Neural progenitor cell (in vitro differentiated cells): ENCODE measurements around the gene RDX. TPM values are rescaled to one million over a fixed set of nuclear protein-coding genes. Genes with fewer than 3 reads are reported as not detected.

ENCODE experiments used
- DNase-seq: peaks from one replicate; pipeline ENCODE4 v3.0.0-alpha.2; 2016; ENCODE audit warnings: low spot score
- H2AFZ ChIP-seq: fragments of 200-600 bp; sonication (generic); replicated peaks from 2 replicates; pipeline ENCODE4 v1.6.1; 2016; ENCODE audit warnings: antibody characterized with exemption
- H3F3A ChIP-seq: fragments of 200-600 bp; sonication (generic); 2 replicates; pipeline ENCODE4 v1.6.1; 2016; ENCODE audit warnings: antibody characterized with exemption, low read depth
- H3K27ac ChIP-seq: fragments of 200-600 bp; sonication (generic); 2 replicates; pipeline ENCODE4 v1.5.1; 2016; ENCODE audit warnings: mild to moderate bottlenecking
- H3K27me3 ChIP-seq: fragments of 200-600 bp; sonication (generic); 2 replicates; pipeline ENCODE4 v1.6.1; 2016; ENCODE audit warnings: mild to moderate bottlenecking, moderate library complexity
- H3K36me3 ChIP-seq: fragments of 200-600 bp; sonication (generic); 2 replicates; pipeline ENCODE4 v1.5.1; 2016
- H3K4me1 ChIP-seq: fragments of 200-600 bp; sonication (generic); 2 replicates; pipeline ENCODE4 v1.6.1; 2016; ENCODE audit warnings: mixed run types
- H3K4me2 ChIP-seq: fragments of 200-600 bp; sonication (generic); 2 replicates; pipeline ENCODE4 v1.6.1; 2016
- H3K4me3 ChIP-seq: fragments of 200-600 bp; sonication (generic); 2 replicates; pipeline ENCODE4 v1.5.1; 2016
- H3K79me2 ChIP-seq: fragments of 200-600 bp; sonication (generic); 2 replicates; pipeline ENCODE4 v1.6.1; 2016; ENCODE audit warnings: low read depth
- H3K9ac ChIP-seq: fragments of 200-600 bp; sonication (generic); 2 replicates; pipeline ENCODE4 v1.6.1; 2016
- H3K9me3 ChIP-seq: fragments of 200-600 bp; sonication (generic); 2 replicates; pipeline ENCODE4 v1.5.1; 2016; ENCODE audit warnings: low read depth
- H4K20me1 ChIP-seq: fragments of 200-600 bp; sonication (generic); 2 replicates; pipeline ENCODE4 v1.6.1; 2016; ENCODE audit warnings: low read depth
- H3K27ac Mint-ChIP-seq: 3 replicates; pipeline ENCODE4 v1.8.0; 2021; ENCODE audit warnings: mixed read lengths
- H3K27me3 Mint-ChIP-seq: 2 replicates; pipeline ENCODE4 v1.8.0; 2022; ENCODE audit warnings: low read depth, mild to moderate bottlenecking, inconsistent platforms, moderate library complexity, mixed read lengths; ENCODE audit not compliant: insufficient read depth
- H3K36me3 Mint-ChIP-seq: 3 replicates; pipeline ENCODE4 v1.8.0; 2021; ENCODE audit warnings: mixed read lengths
- H3K4me1 Mint-ChIP-seq: 3 replicates; pipeline ENCODE4 v1.8.0; 2021; ENCODE audit warnings: mixed read lengths
- H3K4me3 Mint-ChIP-seq: 3 replicates; pipeline ENCODE4 v1.8.0; 2021; ENCODE audit warnings: mild to moderate bottlenecking, moderate library complexity, mixed read lengths
- H3K9me3 Mint-ChIP-seq: 3 replicates; pipeline ENCODE4 v1.8.0; 2020; ENCODE audit warnings: mixed read lengths
- EZH2 ChIP-seq: fragments of 200-600 bp; sonication (generic); IDR thresholded peaks from 2 replicates; pipeline ENCODE4 v1.6.1; 2017; ENCODE audit warnings: antibody characterized with exemption, mild to moderate bottlenecking, moderate library complexity
- EZH2phosphoT487 ChIP-seq: fragments of 200-600 bp; sonication (generic); IDR thresholded peaks from 2 replicates; pipeline ENCODE4 v1.6.1; 2017; ENCODE audit warnings: antibody characterized with exemption
- total RNA-seq: library from RNA; depleted of rRNA; stranded (reverse); fragments of >200 nt; gene quantifications from 2 replicates; pipeline ENCODE4 v1.2.3, GENCODE V29; 2015; ENCODE audit warnings: low replicate concordance
- TF ChIP-seq, protein P1 (sequence below): fragments of 200-600 bp; sonication (generic); IDR thresholded peaks from 2 replicates; pipeline ENCODE4 v1.5.1; 2017; ENCODE audit warnings: antibody characterized with exemption, mild to moderate bottlenecking

Gene RDX
- total RNA-seq, 1 donor from 2014 or later = 199 TPM

DNA sequence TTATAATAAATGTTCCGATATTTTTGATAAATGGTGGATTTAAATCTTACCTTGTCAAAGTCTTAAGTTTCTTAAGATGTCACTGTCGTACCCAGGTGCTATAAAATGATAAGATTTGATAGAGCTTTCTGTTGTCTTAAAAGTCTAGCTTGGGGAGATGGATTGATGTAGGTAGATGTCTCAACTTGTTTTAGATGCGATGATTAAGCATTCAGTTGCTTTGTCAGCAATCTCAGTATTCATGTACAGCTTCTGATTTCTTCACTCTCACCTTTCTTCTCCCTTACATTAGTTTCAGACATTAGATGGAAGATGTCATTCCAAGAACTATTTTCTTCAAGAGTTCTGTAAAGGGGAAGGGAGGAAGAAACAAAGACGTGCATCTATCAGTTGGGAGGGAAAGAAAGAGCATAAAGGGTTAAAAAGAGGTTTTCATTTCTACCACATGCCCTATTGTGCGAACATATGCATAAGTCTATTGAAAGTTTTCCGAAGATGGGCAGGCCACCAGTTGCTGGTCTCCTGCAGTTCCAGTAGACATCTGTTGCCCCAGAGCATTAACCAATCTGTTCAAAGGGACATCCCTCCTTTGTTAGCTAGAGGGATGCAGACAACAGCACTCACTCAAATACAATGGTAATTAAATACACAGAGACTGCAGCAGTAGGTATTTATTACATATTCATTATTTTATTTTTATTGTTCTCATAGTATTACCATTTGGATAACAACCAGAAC is 164.9 kb downstream of the RDX start:
- Histone ChIP-seq H4K20me1 (peaks cover 32% of the 10 kb centered on the region), H3K9me3 (no peaks in the 10 kb centered on the region), H3K27ac (peak overlapping the region; percentile 68), H3K4me3 (peak overlapping the region; percentile 56), H3K36me3 (no peaks in the 10 kb centered on the region), H3K4me1 (peaks cover 63% of the 10 kb centered on the region), H2AFZ (no peak overlapping the region), H3K4me2 (peak overlapping the region; percentile 75), H3K27me3 (no peaks in the 10 kb centered on the region), H3F3A (peaks cover 55% of the 10 kb centered on the region), H3K9ac (no peak overlapping the region), H3K79me2 (peaks cover 74% of the 10 kb centered on the region)
- H3K27ac Mint-ChIP-seq = peak overlapping the region; percentile 96
- peaks cover 69% of the 10 kb centered on the region for H3K4me1 Mint-ChIP-seq
- no peak for TF ChIP-seq EZH2phosphoT487
- TF ChIP-seq EZH2 = no peak
- TF ChIP-seq, protein P1, sequence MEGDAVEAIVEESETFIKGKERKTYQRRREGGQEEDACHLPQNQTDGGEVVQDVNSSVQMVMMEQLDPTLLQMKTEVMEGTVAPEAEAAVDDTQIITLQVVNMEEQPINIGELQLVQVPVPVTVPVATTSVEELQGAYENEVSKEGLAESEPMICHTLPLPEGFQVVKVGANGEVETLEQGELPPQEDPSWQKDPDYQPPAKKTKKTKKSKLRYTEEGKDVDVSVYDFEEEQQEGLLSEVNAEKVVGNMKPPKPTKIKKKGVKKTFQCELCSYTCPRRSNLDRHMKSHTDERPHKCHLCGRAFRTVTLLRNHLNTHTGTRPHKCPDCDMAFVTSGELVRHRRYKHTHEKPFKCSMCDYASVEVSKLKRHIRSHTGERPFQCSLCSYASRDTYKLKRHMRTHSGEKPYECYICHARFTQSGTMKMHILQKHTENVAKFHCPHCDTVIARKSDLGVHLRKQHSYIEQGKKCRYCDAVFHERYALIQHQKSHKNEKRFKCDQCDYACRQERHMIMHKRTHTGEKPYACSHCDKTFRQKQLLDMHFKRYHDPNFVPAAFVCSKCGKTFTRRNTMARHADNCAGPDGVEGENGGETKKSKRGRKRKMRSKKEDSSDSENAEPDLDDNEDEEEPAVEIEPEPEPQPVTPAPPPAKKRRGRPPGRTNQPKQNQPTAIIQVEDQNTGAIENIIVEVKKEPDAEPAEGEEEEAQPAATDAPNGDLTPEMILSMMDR = no peak
- peaks cover 7% of the 10 kb centered on the region for H3K9me3 Mint-ChIP-seq
- no peaks in the 10 kb centered on the region for H3K27me3 Mint-ChIP-seq
- peak; percentile 58 for DNase-seq
- H3K4me3 Mint-ChIP-seq = peak overlapping the region; percentile 88
- peaks cover 12% of the 10 kb centered on the region for H3K36me3 Mint-ChIP-seq

DNA sequence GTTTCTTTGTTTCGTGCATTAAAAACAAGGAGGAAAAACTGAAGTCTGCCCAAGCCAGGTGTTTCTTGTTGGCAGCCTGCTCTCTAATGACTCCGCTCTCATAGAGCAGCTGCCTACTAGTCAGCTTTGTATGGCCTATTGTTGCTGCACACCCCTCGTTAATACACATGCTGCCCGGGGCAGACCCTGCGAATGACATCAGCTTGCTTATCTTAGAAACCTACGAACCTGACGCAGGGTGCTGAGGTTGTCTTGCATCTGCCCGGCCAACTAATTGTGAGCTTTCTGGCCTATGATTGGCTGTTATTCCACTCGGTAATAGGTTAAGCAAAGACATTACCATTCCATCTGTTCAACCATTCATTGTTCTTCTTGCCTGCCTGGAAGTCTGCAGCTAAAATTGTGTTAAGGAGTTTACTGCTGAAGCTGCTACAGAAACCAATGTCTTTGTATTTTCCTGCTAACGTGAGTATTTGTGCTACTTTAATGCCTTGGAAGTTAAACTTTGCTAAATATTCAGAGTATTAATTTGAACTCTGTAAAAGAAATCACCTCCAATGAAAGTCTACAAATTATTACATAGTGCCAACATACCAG is 165.7 kb downstream of the RDX start:
- Histone ChIP-seq H3K4me3 (peak overlapping the region; percentile 56), H3K27ac (peak overlapping the region; percentile 68), H4K20me1 (peaks cover 23% of the 10 kb centered on the region), H3K36me3 (no peaks in the 10 kb centered on the region), H2AFZ (no peak overlapping the region), H3F3A (peaks cover 55% of the 10 kb centered on the region), H3K27me3 (peaks cover 3% of the 10 kb centered on the region), H3K79me2 (peaks cover 66% of the 10 kb centered on the region), H3K9me3 (no peaks in the 10 kb centered on the region), H3K9ac (no peak overlapping the region), H3K4me2 (peak overlapping the region; percentile 75), H3K4me1 (peaks cover 64% of the 10 kb centered on the region)
- TF ChIP-seq, protein P1 = no peak
- TF ChIP-seq EZH2 (no peak), EZH2phosphoT487 (no peak)
- peak overlapping the region; percentile 88 for H3K4me3 Mint-ChIP-seq
- peaks cover 69% of the 10 kb centered on the region for H3K4me1 Mint-ChIP-seq
- no peaks in the 10 kb centered on the region for H3K27me3 Mint-ChIP-seq
- peaks cover 2% of the 10 kb centered on the region for H3K9me3 Mint-ChIP-seq
- peak overlapping the region; percentile 83 for H3K27ac Mint-ChIP-seq
- DNase-seq = peak; percentile 93
- peaks cover 5% of the 10 kb centered on the region for H3K36me3 Mint-ChIP-seq

DNA sequence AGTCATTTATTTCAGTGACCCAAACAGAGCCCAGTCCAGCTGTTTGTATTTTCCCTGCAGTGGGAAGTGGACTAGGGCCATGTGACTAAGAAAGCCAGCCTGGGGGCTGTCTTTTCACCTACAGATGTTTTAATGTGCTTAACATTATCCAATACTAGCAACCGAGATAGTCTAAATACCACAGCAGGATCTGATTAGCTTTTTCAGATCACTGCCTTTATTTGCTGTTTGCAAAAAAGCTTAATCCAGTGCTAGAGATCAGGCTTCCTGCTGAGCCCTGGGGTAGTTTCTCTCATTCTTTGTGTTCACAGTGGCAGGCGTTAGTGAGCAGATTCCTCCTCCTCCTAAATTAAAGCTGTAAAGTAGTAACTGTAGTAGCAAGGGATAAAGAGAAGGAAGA is 168.3 kb downstream of the RDX start:
- H3K79me2 ChIP-seq = peaks cover 41% of the 10 kb centered on the region
- H3F3A ChIP-seq = peaks cover 48% of the 10 kb centered on the region
- Mint-ChIP-seq H3K4me1 (peaks cover 59% of the 10 kb centered on the region), H3K36me3 (peaks cover 14% of the 10 kb centered on the region), H3K27ac (peak overlapping the region; percentile 87), H3K27me3 (peaks cover 2% of the 10 kb centered on the region), H3K9me3 (peaks cover 9% of the 10 kb centered on the region), H3K4me3 (peak overlapping the region; percentile 42)
- TF ChIP-seq EZH2phosphoT487 (peak; percentile 100), EZH2 (no peak)
- H3K9me3 ChIP-seq = no peaks in the 10 kb centered on the region
- H3K4me3 ChIP-seq = peak overlapping the region; percentile 28
- peaks cover 62% of the 10 kb centered on the region for H3K4me1 ChIP-seq
- peak; percentile 93 for DNase-seq
- no peaks in the 10 kb centered on the region for H3K36me3 ChIP-seq
- H3K4me2 ChIP-seq = peak overlapping the region; percentile 75
- no peak overlapping the region for H3K9ac ChIP-seq
- H3K27ac ChIP-seq = no peak overlapping the region
- H3K27me3 ChIP-seq = peaks cover 3% of the 10 kb centered on the region
- peaks cover 3% of the 10 kb centered on the region for H4K20me1 ChIP-seq
- no peak overlapping the region for H2AFZ ChIP-seq

DNA sequence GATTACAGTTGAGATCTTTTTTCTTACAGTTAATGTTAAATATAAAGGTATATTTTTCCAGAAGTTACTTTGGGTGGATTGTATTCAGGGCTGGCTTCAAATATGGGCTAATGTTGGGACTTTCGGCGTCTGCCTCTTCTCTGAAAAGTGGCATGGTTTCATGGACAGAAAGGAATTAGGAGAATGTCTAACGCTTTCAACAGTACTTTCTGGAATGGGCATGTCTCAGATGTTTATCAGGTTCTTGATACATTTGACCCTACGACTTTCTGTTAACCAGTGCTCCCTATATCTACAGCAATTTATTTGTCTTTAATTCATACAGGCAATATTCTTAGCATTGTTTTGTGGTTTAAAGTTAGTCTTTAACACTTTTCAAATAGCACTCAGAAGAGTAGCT is 169.5 kb downstream of the RDX start:
- Histone ChIP-seq H3K4me2 (peak overlapping the region; percentile 12), H2AFZ (no peak overlapping the region), H3K79me2 (peaks cover 33% of the 10 kb centered on the region), H4K20me1 (peaks cover 3% of the 10 kb centered on the region), H3K9ac (no peak overlapping the region), H3K27ac (no peak overlapping the region), H3K9me3 (no peaks in the 10 kb centered on the region), H3F3A (peaks cover 44% of the 10 kb centered on the region), H3K36me3 (no peaks in the 10 kb centered on the region), H3K4me1 (peaks cover 55% of the 10 kb centered on the region), H3K27me3 (peaks cover 3% of the 10 kb centered on the region), H3K4me3 (no peak overlapping the region)
- Mint-ChIP-seq H3K4me1 (peaks cover 56% of the 10 kb centered on the region), H3K36me3 (peaks cover 15% of the 10 kb centered on the region), H3K27ac (no peak overlapping the region), H3K9me3 (peaks cover 9% of the 10 kb centered on the region), H3K4me3 (no peak overlapping the region), H3K27me3 (peaks cover 2% of the 10 kb centered on the region)
- no peak for DNase-seq
- TF ChIP-seq EZH2 = no peak
